Measurements from ENCODE around the gene GNAQ. TPM values are rescaled to one million over a fixed set of nuclear protein-coding genes. Genes with fewer than 3 reads are reported as not detected.
A peak's percentile ranks its signal among the peaks of the same experiment; 100 is the strongest.

GNAQ gene
- polyA plus RNA-seq, 1 of the 3 experiments (the other 2 are of a cell fraction), result 20.9 TPM

DNA sequence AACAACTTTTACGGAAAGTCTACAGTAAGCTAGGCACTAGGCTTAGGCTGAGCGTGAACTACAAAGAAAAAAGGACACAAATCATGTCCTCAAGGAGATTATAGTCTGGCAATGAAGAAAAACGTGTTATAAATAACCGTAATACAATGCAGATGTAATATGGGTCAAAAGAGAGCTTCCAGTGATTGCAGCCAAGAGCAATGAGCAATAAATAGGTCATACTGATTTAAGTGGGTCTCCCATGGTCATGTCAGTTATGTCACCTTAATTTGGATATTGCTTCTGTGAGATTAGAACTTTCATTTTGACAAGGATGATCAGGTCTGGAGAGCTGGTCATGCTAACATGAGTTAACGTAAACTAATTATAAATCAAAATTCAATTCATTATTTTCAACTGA, 224.9 kb downstream of the GNAQ start:
- ChIA-PET POLR2A (no interaction called here), CTCF (interaction anchor here (1.1 to 1.8 kb wide), 3 partner anchors 12 to 350 kb away, joined by 3 to 6 read pairs (median 5); no protein-coding TSS in a partner anchor)
- H3K9me2 ChIP-seq, result no peaks in the 10 kb centered on the region
- H3K9ac ChIP-seq, result no peak overlapping the region
- H3K27ac ChIP-seq (ENCODE audit: low read depth in 2 of 2, low read length in 1 of 2), result peak overlapping the region in 1 of 2 experiments; percentile 35; a peak in 2 of 4 replicates
- H2AFZ ChIP-seq (ENCODE audit: low read depth), result no peak overlapping the region
- no peak for TF ChIP-seq GABPA (IDR thresholded peaks at IDR 0.05; ENCODE audit: low read depth)
- no peak for TF ChIP-seq JUND (IDR thresholded peaks at IDR 0.05)
- TF ChIP-seq FOXM1 (IDR thresholded peaks at IDR 0.05; ENCODE audit: low read depth), result no peak
- no peak for TF ChIP-seq POLR2AphosphoS5 (IDR thresholded peaks at IDR 0.05; ENCODE audit: low read depth, low read length)
- no peaks in the 10 kb centered on the region for H3K27me3 ChIP-seq (ENCODE audit: insufficient read depth)
- H3K4me2 ChIP-seq, result no peak overlapping the region
- peaks cover 19% of the 10 kb centered on the region for H3F3A ChIP-seq (replicated peaks; ENCODE audit: insufficient read depth)
- H4K20me1 ChIP-seq (ENCODE audit: insufficient read depth), result no peaks in the 10 kb centered on the region
- 94% methylated on average over 5 of the region's 5 CpGs for WGBS (ENCODE audit: low lambda C conversion rate)
- peaks cover 20 to 21% of the 10 kb centered on the region in 2 experiments for H3K36me3 ChIP-seq (replicated peaks in 1 of 2; ENCODE audit: control insufficient read depth in 1 of 2, insufficient read depth in 2 of 2, low read length in 1 of 2)
- no peak for DNase-seq
- peaks cover 28% of the 10 kb centered on the region; the same call in 1 of the 2 replicates for H3K79me2 ChIP-seq (ENCODE audit: insufficient read depth)
- no peak overlapping the region for H3K4me3 ChIP-seq (ENCODE audit: low read depth in 2 of 2, low read length in 1 of 2)
- peaks cover 21 to 29% of the 10 kb centered on the region in 2 experiments for H3K4me1 ChIP-seq (ENCODE audit: control insufficient read depth in 1 of 2, insufficient read depth in 2 of 2, low read depth in 1 of 2, low read length in 1 of 2)
- H3K9me3 ChIP-seq, result no peaks in the 10 kb centered on the region

DNA sequence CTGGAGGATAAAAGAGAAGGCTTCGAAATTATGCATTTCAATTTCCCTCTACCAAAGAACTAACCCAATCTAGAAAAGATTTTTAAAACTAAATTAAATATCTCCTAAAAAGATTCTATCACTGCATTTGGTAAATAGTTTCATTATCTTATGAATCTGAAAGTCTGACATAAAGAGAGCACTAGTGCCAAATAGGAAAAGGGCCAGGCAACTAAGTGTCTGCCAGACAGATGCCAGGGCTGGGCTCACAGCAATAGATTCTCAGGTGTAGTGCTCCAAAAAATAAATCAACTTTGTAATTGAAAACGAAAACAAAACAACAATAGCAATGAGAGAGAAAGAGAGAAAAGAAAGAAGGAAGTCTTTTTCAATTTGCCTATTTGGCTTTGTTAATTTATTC, 225.8 kb downstream of the GNAQ start:
- Histone ChIP-seq H2AFZ (ENCODE audit: low read depth) (no peak overlapping the region), H3K27me3 (ENCODE audit: insufficient read depth) (no peaks in the 10 kb centered on the region), H3K4me3 (ENCODE audit: low read depth in 2 of 2, low read length in 1 of 2) (no peak overlapping the region), H4K20me1 (ENCODE audit: insufficient read depth) (no peaks in the 10 kb centered on the region), H3K4me2 (no peak overlapping the region), H3K9ac (no peak overlapping the region), H3K27ac (ENCODE audit: low read depth in 2 of 2, low read length in 1 of 2) (no peak overlapping the region), H3K36me3 (replicated peaks in 1 of 2; ENCODE audit: control insufficient read depth in 1 of 2, insufficient read depth in 2 of 2, low read length in 1 of 2) (peaks cover 14 to 21% of the 10 kb centered on the region in 2 experiments), H3K79me2 (ENCODE audit: insufficient read depth) (peaks cover 37% of the 10 kb centered on the region; the same call in 1 of the 2 replicates), H3K4me1 (ENCODE audit: control insufficient read depth in 1 of 2, insufficient read depth in 2 of 2, low read depth in 1 of 2, low read length in 1 of 2) (peaks cover 19 to 29% of the 10 kb centered on the region in 2 experiments), H3F3A (replicated peaks; ENCODE audit: insufficient read depth) (peaks cover 19% of the 10 kb centered on the region), H3K9me2 (no peaks in the 10 kb centered on the region), H3K9me3 (no peaks in the 10 kb centered on the region)
- CTCF ChIA-PET, result interaction anchor here (1.2 to 1.8 kb wide), 2 partner anchors 13 to 349 kb away, joined by 3 to 6 read pairs; no protein-coding TSS in a partner anchor
- WGBS (ENCODE audit: low lambda C conversion rate), result 53% methylated on average over 2 of the region's 2 CpGs
- POLR2A ChIA-PET, result no interaction called here
- no peak for DNase-seq
- TF ChIP-seq TEAD4 (IDR thresholded peaks at IDR 0.05; ENCODE audit: borderline replicate concordance, insufficient read depth) (peak; percentile 28; the same call in 1 of the 2 replicates), NRF1 (IDR thresholded peaks at IDR 0.05; ENCODE audit: low read depth, low read length) (no peak), TCF12 (IDR thresholded peaks at IDR 0.05) (peak; percentile 68), NFIC (IDR thresholded peaks at IDR 0.05; ENCODE audit: borderline replicate concordance) (peak; percentile 75; the same call in 1 of the 2 replicates), RFX5 (IDR thresholded peaks at IDR 0.05; ENCODE audit: low read length) (no peak), GATA2 (CRISPR knock-in tag; IDR thresholded peaks at IDR 0.05) (no peak), EP300 (IDR thresholded peaks at IDR 0.05; ENCODE audit: borderline replicate concordance in 1 of 2, low read depth in 1 of 2, low read length in 1 of 2) (peak in 1 of 2 experiments; percentile 39; a peak in 1 of 4 replicates), FOSL2 (IDR thresholded peaks at IDR 0.05; ENCODE audit: borderline replicate concordance, low read depth) (no peak), MEF2A (IDR thresholded peaks at IDR 0.05; ENCODE audit: borderline replicate concordance, low read depth) (no peak), SIN3A (IDR thresholded peaks at IDR 0.05; ENCODE audit: borderline replicate concordance, low read depth, low read length) (no peak), YY1 (IDR thresholded peaks at IDR 0.05; ENCODE audit: low read depth) (no peak), POLR2AphosphoS5 (IDR thresholded peaks at IDR 0.05; ENCODE audit: low read depth, low read length) (no peak), JUND (IDR thresholded peaks at IDR 0.05) (peak; percentile 36; the same call in 1 of the 2 replicates), CHD2 (IDR thresholded peaks at IDR 0.05; ENCODE audit: low read length, partially characterized antibody) (no peak), RXRA (IDR thresholded peaks at IDR 0.05; ENCODE audit: borderline replicate concordance, low read depth) (no peak), GABPA (IDR thresholded peaks at IDR 0.05; ENCODE audit: low read depth) (no peak)
- TF ChIP-seq, protein P1, sequence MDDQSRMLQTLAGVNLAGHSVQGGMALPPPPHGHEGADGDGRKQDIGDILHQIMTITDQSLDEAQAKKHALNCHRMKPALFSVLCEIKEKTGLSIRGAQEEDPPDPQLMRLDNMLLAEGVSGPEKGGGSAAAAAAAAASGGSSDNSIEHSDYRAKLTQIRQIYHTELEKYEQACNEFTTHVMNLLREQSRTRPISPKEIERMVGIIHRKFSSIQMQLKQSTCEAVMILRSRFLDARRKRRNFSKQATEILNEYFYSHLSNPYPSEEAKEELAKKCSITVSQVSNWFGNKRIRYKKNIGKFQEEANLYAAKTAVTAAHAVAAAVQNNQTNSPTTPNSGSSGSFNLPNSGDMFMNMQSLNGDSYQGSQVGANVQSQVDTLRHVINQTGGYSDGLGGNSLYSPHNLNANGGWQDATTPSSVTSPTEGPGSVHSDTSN (IDR thresholded peaks at IDR 0.05), result peak; percentile 57
- TF ChIP-seq, protein P2, sequence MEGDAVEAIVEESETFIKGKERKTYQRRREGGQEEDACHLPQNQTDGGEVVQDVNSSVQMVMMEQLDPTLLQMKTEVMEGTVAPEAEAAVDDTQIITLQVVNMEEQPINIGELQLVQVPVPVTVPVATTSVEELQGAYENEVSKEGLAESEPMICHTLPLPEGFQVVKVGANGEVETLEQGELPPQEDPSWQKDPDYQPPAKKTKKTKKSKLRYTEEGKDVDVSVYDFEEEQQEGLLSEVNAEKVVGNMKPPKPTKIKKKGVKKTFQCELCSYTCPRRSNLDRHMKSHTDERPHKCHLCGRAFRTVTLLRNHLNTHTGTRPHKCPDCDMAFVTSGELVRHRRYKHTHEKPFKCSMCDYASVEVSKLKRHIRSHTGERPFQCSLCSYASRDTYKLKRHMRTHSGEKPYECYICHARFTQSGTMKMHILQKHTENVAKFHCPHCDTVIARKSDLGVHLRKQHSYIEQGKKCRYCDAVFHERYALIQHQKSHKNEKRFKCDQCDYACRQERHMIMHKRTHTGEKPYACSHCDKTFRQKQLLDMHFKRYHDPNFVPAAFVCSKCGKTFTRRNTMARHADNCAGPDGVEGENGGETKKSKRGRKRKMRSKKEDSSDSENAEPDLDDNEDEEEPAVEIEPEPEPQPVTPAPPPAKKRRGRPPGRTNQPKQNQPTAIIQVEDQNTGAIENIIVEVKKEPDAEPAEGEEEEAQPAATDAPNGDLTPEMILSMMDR (IDR thresholded peaks at IDR 0.05), result no peak
- TF ChIP-seq, protein P3, sequence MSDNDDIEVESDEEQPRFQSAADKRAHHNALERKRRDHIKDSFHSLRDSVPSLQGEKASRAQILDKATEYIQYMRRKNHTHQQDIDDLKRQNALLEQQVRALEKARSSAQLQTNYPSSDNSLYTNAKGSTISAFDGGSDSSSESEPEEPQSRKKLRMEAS (IDR thresholded peaks at IDR 0.05; ENCODE audit: low read depth), result no peak

Measured in SK-N-SH (cell line).